ENCODE results near the gene RUNX1.

RUNX1 gene

GRCh38 chr21:34946385-34946840 lies 102.7 kb downstream of the RUNX1 start:
- DNase-seq (ENCODE audit: low spot score) = no peak

- no peak for DNase-seq (ENCODE audit: low spot score)
Measured at GRCh38 chr21:34945288-34945687, 103.8 kb downstream of the RUNX1 start.

- no peak for DNase-seq (ENCODE audit: low spot score)
Measured at GRCh38 chr21:34944015-34944755, 104.9 kb downstream of the RUNX1 start.

DNA sequence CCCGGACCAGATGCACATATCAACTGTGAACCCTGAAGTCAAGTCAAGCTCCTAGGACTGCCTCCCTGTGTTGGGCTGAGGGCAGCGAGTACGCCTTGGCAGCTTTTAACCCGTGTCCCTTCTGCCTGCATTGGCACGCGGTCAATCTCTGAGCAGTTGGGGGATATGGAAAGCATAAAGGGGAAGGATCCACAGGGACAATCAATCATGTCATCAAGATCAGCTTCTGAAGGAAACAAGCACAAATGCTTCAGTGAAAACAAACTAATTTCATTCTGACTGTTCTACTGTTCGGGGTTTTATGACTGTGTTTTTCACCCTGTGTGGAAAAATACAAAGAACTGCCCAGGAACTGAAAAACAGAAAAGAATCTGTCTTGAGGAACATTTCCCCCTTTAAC lies 106.2 kb downstream of the RUNX1 start:
- peak; percentile 53 for DNase-seq (ENCODE audit: low spot score)

GRCh38 chr21:34941162-34941561 lies 107.9 kb downstream of the RUNX1 start:
- DNase-seq (ENCODE audit: low spot score) = no peak

GRCh38 chr21:34939673-34940331 lies 109.3 kb downstream of the RUNX1 start:
- no peak for DNase-seq (ENCODE audit: low spot score)

GRCh38 chr21:34938089-34938764 lies 110.9 kb downstream of the RUNX1 start:
- DNase-seq (ENCODE audit: low spot score) = no peak

DNA sequence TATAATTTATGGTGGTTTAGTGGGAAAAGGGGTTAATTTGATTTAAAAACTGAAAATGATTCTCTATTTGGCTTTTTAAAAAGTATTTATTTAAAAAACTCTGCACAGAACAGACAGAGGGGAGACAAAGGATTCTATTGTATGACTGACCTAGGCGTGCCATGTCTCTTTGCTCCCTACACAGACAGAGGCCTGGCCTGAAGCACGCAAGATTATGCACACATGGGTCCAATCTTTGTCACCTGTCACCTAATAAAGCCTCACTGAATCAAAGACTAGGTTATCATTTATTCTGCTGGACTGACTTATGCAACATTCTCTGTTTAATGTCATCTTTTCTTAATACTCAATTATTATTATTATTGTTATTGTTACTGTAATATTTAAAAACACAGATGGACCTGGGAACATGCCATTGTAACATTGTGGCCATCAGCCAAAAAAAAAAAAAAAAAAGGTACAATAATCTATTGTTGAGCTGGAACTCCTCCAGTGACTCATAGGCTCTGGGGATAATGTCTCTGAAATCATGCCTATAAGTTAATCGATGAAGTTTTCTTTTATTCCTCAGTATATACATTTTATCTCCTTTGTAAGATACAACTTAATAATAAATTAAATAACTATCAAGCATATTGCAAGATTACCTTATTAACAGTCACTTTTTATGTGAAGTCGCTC lies 112.1 kb downstream of the RUNX1 start:
- no peak for DNase-seq (ENCODE audit: low spot score)

- no peak for DNase-seq (ENCODE audit: low spot score)
Measured at GRCh38 chr21:34936371-34936789, 112.7 kb downstream of the RUNX1 start.

- DNase-seq (ENCODE audit: low spot score) = no peak
Measured at GRCh38 chr21:34935898-34936297, 113.2 kb downstream of the RUNX1 start.

GRCh38 chr21:34935452-34935851 lies 113.7 kb downstream of the RUNX1 start:
- peak; percentile 21 for DNase-seq (ENCODE audit: low spot score)

- DNase-seq (ENCODE audit: low spot score) = no peak
Measured at GRCh38 chr21:34934350-34934749, 114.8 kb downstream of the RUNX1 start.

- peak; percentile 39 for DNase-seq (ENCODE audit: low spot score)
Measured at GRCh38 chr21:34933609-34934335, 115.3 kb downstream of the RUNX1 start.

DNA sequence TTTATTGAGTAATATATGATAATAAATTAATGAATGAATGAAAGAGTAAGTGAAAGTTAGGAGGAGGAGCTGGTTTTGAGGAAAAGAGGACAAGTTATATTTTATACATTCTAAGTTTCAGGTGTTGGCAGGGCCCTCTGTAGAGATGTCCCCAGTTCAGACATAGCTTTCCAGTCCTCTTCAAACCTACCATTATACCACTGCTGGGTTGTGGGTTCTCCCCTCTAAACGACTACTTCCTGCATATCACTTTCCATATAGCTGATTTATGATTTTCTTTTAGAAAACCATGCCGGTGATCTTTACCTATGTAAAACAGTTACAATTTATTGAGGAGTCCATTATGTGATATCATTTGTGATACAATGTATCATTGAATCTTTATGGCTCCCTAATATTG lies 116.9 kb downstream of the RUNX1 start:
- DNase-seq (ENCODE audit: low spot score) = no peak

DNA sequence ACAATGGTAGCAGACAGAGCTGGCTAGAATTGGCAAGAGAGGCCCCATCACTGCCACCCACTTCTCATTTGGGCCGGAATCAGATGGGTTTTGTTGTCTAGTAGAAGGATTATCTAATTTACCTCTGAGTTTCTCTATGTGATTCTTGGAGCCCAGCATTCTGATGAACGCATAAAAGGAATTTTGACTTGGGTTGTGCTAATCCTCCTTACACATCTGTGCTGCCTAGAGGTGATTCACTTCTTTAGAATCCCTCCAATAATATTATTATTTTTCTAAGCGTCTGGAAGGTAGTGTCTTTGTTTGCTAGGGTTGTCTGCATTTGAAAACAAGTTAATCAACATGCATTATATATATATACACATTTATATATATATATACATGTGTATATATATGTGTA lies 118.1 kb downstream of the RUNX1 start:
- DNase-seq (ENCODE audit: low spot score) = no peak

GRCh38 chr21:34928637-34929036 lies 120.5 kb downstream of the RUNX1 start:
- no peak for DNase-seq (ENCODE audit: low spot score)

DNA sequence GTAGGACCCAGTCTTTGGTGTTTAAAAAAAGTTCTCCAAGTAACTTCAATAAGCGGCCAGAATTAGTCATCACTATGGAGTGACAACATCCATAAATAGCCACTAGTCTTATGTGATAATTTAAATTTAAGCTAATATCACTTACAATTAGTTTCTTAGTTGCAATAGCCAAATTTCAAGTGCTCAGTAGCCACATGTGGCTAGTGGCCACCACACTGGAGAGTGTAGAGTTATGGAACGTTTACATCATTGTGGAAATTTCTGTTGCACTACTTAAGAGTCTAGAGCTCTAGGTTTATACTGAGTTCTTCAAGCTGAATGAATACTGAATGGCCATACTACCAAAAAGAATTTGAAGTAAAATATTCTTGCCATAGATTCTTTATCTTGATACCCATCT lies 121.1 kb downstream of the RUNX1 start:
- DNase-seq (ENCODE audit: low spot score) = no peak

GRCh38 chr21:34926803-34927467 lies 122.2 kb downstream of the RUNX1 start:
- DNase-seq (ENCODE audit: low spot score) = no peak

DNA sequence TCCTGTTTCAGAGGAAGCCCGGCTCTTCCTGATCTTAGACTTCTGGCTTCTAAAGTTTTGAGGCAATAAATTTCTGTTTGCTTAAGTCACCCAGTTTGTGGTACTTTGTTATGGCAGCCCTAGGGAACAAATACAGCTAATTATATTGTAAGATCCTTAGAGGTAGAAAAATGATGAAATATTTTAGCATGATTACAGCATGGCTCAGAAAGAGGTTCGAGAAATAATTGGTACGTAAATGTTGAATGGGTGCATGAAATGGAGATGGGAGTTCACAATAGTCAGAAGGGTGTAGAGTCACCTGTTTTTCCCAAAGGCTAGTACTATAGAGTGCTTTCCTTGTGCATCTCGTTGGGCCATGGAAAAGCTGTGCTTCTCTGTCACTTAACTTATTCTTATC lies 123.5 kb downstream of the RUNX1 start:
- DNase-seq (ENCODE audit: low spot score) = no peak

- DNase-seq (ENCODE audit: low spot score) = no peak
Measured at GRCh38 chr21:34924771-34925419, 124.2 kb downstream of the RUNX1 start.

GRCh38 chr21:34924194-34924593 lies 124.9 kb downstream of the RUNX1 start:
- DNase-seq (ENCODE audit: low spot score) = no peak

Measured in activated CD4-positive, alpha-beta T cell treated with anti-CD3 and anti-CD28 coated beads, Interleukin-2, Interleukin-4, amounts not matched to agents 100 ng/mL and 50 ng/mL, durations not matched to agents 16 hours and 8 hours (primary cell).